IMR-90 (cell line): ENCODE data around the gene PITX1.

Experiments
- CEBPB ChIP-seq: IDR thresholded peaks from 2 replicates; pipeline ENCODE4 v1.6.1; 2012; ENCODE audit warnings: low read depth, low read length, improper control_type of control experiment
- FOS ChIP-seq: fragments of 150-350 bp; IDR thresholded peaks from 2 replicates; pipeline ENCODE4 v1.6.1; 2016; ENCODE audit warnings: low read depth, low read length
- MAFK ChIP-seq: IDR thresholded peaks from 2 replicates; pipeline ENCODE4 v1.6.1; 2012; ENCODE audit warnings: low read depth, low read length, improper control_type of control experiment
- MAZ ChIP-seq: IDR thresholded peaks from 2 replicates; pipeline ENCODE4 v1.6.1; 2012; ENCODE audit warnings: low read depth, mild to moderate bottlenecking, low read length, improper control_type of control experiment, moderate library complexity, borderline replicate concordance
- MXI1 ChIP-seq: IDR thresholded peaks from 2 replicates; pipeline ENCODE4 v1.6.1; 2012; ENCODE audit warnings: low read depth, mild to moderate bottlenecking, low read length, moderate library complexity, borderline replicate concordance
- POLR2A ChIP-seq: IDR thresholded peaks from 2 replicates; pipeline ENCODE4 v1.6.1; 2012; ENCODE audit warnings: mild to moderate bottlenecking, low read depth, low read length
- RAD21 ChIP-seq: IDR thresholded peaks from 2 replicates; pipeline ENCODE4 v1.6.1; 2012; ENCODE audit warnings: low read length, improper control_type of control experiment
- RFX5 ChIP-seq: IDR thresholded peaks from 2 replicates; pipeline ENCODE4 v1.8.0; 2012; ENCODE audit warnings: low read depth, mild to moderate bottlenecking, low read length, moderate library complexity
- SMC3 ChIP-seq: fragments of 150-350 bp; IDR thresholded peaks from 2 replicates; pipeline ENCODE4 v1.6.1; 2016; ENCODE audit warnings: low read depth, mild to moderate bottlenecking, antibody characterized with exemption, low read length, moderate library complexity
- TF ChIP-seq, protein P1 (sequence below): conservative IDR thresholded peaks from 2 replicates; pipeline ENCODE4 v1.5.1; 2012; ENCODE audit warnings: mild to moderate bottlenecking, low read depth, low read length, improper control_type of control experiment
- TF ChIP-seq, protein P2 (sequence below): fragments of 150-350 bp; IDR thresholded peaks from 2 replicates; pipeline ENCODE4 v1.6.1; 2017; ENCODE audit warnings: mild to moderate bottlenecking, antibody characterized with exemption, low read length, low read depth
- TF ChIP-seq, protein P3 (sequence below): fragments of 150-350 bp; IDR thresholded peaks from 2 replicates; pipeline ENCODE4 v1.6.1; 2016; ENCODE audit warnings: low read depth, mild to moderate bottlenecking, low read length, moderate library complexity, borderline replicate concordance

DNA sequence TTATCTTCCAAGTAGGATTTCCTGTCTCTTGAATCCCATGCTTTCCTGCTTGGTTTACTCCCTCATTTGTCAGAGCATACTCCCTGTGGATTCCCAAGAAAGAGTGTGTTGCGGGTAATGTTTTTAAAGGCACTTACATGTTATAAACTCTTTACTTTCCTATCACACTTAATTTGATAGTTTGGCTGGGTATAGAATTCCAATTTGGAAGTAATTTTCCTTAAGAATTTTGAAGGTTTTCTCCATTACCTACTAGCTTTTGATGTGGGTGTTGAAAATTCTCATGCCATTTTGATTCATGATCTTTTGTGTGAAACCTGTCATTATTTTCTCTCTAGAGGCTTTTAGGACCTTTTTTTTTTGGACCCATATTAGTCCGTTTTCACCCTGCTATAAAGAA is 47.2 kb upstream of the PITX1 start:
- TF ChIP-seq FOS, result no peak
- TF ChIP-seq, protein P1, sequence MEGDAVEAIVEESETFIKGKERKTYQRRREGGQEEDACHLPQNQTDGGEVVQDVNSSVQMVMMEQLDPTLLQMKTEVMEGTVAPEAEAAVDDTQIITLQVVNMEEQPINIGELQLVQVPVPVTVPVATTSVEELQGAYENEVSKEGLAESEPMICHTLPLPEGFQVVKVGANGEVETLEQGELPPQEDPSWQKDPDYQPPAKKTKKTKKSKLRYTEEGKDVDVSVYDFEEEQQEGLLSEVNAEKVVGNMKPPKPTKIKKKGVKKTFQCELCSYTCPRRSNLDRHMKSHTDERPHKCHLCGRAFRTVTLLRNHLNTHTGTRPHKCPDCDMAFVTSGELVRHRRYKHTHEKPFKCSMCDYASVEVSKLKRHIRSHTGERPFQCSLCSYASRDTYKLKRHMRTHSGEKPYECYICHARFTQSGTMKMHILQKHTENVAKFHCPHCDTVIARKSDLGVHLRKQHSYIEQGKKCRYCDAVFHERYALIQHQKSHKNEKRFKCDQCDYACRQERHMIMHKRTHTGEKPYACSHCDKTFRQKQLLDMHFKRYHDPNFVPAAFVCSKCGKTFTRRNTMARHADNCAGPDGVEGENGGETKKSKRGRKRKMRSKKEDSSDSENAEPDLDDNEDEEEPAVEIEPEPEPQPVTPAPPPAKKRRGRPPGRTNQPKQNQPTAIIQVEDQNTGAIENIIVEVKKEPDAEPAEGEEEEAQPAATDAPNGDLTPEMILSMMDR, result no peak
- TF ChIP-seq CEBPB, result no peak
- TF ChIP-seq, protein P2, sequence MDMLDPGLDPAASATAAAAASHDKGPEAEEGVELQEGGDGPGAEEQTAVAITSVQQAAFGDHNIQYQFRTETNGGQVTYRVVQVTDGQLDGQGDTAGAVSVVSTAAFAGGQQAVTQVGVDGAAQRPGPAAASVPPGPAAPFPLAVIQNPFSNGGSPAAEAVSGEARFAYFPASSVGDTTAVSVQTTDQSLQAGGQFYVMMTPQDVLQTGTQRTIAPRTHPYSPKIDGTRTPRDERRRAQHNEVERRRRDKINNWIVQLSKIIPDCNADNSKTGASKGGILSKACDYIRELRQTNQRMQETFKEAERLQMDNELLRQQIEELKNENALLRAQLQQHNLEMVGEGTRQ, result no peak
- TF ChIP-seq, protein P3, sequence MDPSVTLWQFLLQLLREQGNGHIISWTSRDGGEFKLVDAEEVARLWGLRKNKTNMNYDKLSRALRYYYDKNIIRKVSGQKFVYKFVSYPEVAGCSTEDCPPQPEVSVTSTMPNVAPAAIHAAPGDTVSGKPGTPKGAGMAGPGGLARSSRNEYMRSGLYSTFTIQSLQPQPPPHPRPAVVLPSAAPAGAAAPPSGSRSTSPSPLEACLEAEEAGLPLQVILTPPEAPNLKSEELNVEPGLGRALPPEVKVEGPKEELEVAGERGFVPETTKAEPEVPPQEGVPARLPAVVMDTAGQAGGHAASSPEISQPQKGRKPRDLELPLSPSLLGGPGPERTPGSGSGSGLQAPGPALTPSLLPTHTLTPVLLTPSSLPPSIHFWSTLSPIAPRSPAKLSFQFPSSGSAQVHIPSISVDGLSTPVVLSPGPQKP, result no peak
- TF ChIP-seq POLR2A, result no peak
- no peak for TF ChIP-seq RFX5
- no peak for TF ChIP-seq MXI1
- no peak for TF ChIP-seq MAFK
- no peak for TF ChIP-seq SMC3
- no peak for TF ChIP-seq MAZ
- no peak for TF ChIP-seq RAD21
